Measurements from ENCODE around the gene B4GALT2. TPM values are rescaled to one million over a fixed set of nuclear protein-coding genes. Genes with fewer than 3 reads are reported as not detected.

Gene B4GALT2
- total RNA-seq, 1 donor: 0.63 TPM

DNA sequence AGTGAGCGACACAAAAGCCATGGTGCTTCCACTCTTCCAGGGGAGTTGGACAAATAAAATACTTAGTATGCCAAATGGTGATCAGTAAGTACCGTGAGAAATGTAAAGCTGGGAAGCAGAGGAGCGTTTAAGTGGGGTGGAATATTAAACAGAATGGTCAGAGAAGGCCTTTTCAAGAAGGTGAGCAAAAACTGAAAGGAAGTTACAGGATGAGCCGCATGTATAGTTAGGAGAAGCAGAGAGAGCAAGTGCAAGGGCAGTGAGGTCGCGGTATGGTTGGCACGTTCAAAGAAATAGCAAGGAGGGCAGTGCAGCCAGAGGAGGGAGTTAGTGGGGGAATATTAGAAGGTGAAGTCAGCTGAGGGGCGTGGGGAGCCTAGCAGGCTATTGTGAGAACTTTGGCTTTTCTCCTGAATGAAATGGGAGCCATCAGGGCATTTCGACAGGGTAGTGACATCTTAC is 5.0 kb upstream of the B4GALT2 start:
- no peaks in the 10 kb centered on the region for H3K27me3 ChIP-seq (ENCODE audit: insufficient read depth, low read length)
- H3K9me3 ChIP-seq (ENCODE audit: low read depth, low read length): no peaks in the 10 kb centered on the region
- peaks cover 66% of the 10 kb centered on the region for H3K4me1 ChIP-seq (ENCODE audit: insufficient read depth, low read length)
- H3K4me3 ChIP-seq (ENCODE audit: low read length): peak overlapping the region; percentile 71

DNA sequence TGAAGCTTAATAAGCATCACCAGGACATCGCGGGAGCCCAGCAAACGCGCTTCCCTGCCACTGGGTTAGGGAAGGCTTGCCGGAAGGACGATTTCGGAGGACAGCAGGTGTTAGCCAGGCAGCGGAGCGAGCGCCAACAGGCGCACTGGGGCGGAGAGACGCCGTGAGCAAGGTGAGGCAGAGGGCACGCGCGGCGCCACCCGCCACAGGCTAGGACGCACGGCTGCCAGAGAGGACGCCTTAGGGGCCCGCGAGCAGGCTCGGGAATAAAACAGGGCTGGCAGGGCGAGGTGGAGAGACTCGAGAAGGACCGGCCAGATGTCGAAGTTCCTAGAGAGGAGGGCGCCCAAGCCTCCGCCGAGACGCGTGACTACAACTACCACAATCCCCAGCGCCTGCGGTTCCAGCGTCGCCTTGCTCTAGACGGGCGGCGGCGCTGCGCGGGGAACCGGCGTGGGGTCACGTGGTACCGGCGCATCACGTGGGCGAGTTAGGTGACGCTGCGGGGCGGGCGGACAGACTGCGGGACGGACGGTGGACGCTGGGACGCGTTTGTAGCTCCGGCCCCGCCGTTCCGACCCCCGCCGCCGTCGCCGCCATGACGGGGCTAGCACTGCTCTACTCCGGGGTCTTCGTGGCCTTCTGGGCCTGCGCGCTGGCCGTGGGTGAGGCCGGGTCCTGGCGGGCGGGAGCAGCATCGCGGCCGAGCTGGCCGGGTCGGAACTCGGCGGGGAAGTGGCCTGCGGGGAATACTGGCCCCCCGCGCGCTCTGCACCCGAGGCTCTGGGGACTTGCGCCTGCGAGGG is 4.4 kb upstream of the B4GALT2 start, which contains the start of gene ATP6V0B:
Gene ATP6V0B (plus strand): TSS at position 518 of the 806 bp plus-strand sequence. CDS start 81 bp downstream, at position 599.
- Histone ChIP-seq H3K4me3 (ENCODE audit: low read length) (peak within 1 kb of the TSS; percentile 71), H3K27me3 (ENCODE audit: insufficient read depth, low read length) (no peaks in the 10 kb centered on the region), H3K9me3 (ENCODE audit: low read depth, low read length) (no peaks in the 10 kb centered on the region), H3K4me1 (ENCODE audit: insufficient read depth, low read length) (peaks cover 61% of the 10 kb centered on the region)

DNA sequence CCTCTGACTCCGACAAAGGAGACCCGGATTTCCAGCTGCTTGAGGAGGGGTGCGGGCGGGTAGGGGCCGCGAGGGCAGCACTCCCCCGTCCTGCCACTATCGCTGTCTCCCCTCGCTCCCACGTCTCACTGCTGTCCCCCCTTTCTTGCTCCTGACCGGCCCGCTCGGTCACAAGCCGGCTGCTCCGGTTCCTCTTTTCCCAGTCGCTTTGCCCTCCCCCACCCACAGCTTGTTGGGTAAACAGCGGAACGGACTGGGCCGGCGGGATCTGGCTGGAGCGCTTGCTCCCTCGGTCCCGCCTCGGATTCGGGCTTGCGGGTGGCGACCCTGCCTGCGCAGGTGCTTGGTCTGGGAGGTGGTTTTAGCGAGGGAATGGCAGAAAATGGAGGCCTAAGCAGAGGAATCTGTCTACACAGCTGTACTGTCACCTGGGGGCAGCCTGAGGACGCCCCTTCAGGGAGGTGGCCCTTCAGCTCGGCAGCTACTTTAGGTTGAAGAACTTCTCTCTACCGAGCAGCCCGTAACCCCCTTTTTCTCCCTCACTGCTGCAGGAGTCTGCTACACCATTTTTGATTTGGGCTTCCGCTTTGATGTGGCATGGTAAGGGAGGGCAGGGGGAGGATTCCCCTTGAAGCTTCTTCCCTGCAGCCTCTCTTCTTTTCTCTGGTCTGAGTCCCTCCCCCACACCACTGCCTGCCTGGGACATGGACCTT is 3.6 kb upstream of the B4GALT2 start:
- H3K27me3 ChIP-seq (ENCODE audit: insufficient read depth, low read length): no peaks in the 10 kb centered on the region
- H3K9me3 ChIP-seq (ENCODE audit: low read depth, low read length): no peaks in the 10 kb centered on the region
- H3K4me1 ChIP-seq (ENCODE audit: insufficient read depth, low read length): peaks cover 61% of the 10 kb centered on the region
- peak overlapping the region; percentile 71 for H3K4me3 ChIP-seq (ENCODE audit: low read length)

DNA sequence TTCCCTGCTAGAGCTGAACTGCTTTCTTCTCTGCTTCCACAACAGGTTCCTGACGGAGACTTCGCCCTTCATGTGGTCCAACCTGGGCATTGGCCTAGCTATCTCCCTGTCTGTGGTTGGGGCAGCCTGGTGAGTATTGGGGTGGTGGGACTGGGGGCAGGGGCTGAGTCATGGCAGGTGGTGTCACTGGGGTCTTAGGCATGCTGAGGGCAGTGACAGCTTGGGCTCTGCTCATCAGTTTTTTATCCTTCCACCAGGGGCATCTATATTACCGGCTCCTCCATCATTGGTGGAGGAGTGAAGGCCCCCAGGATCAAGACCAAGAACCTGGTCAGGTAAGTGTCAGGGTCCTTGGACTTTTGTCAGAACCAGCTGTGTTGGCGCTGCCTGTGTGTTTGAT is 3.0 kb upstream of the B4GALT2 start:
- Histone ChIP-seq H3K9me3 (ENCODE audit: low read depth, low read length) (no peaks in the 10 kb centered on the region), H3K4me3 (ENCODE audit: low read length) (peak overlapping the region; percentile 71), H3K4me1 (ENCODE audit: insufficient read depth, low read length) (peaks cover 54% of the 10 kb centered on the region), H3K27me3 (ENCODE audit: insufficient read depth, low read length) (no peaks in the 10 kb centered on the region)

DNA sequence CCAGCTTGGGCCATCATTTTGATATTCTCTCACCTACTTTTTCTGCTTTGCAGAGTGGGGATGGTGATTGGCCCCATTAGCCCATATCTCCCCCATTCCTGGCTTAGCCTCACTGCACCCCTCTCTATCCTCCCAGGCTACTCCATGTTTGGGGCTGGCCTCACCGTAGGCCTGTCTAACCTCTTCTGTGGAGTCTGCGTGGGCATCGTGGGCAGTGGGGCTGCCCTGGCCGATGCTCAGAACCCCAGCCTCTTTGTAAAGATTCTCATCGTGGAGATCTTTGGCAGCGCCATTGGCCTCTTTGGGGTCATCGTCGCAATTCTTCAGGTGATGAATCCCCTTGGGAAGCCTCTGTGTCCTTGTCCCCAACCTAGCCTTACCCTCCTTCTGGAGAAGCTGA is 2.1 kb upstream of the B4GALT2 start:
- peaks cover 50% of the 10 kb centered on the region for H3K4me1 ChIP-seq (ENCODE audit: insufficient read depth, low read length)
- no peaks in the 10 kb centered on the region for H3K27me3 ChIP-seq (ENCODE audit: insufficient read depth, low read length)
- H3K4me3 ChIP-seq (ENCODE audit: low read length): no peak overlapping the region
- H3K9me3 ChIP-seq (ENCODE audit: low read depth, low read length): no peaks in the 10 kb centered on the region

DNA sequence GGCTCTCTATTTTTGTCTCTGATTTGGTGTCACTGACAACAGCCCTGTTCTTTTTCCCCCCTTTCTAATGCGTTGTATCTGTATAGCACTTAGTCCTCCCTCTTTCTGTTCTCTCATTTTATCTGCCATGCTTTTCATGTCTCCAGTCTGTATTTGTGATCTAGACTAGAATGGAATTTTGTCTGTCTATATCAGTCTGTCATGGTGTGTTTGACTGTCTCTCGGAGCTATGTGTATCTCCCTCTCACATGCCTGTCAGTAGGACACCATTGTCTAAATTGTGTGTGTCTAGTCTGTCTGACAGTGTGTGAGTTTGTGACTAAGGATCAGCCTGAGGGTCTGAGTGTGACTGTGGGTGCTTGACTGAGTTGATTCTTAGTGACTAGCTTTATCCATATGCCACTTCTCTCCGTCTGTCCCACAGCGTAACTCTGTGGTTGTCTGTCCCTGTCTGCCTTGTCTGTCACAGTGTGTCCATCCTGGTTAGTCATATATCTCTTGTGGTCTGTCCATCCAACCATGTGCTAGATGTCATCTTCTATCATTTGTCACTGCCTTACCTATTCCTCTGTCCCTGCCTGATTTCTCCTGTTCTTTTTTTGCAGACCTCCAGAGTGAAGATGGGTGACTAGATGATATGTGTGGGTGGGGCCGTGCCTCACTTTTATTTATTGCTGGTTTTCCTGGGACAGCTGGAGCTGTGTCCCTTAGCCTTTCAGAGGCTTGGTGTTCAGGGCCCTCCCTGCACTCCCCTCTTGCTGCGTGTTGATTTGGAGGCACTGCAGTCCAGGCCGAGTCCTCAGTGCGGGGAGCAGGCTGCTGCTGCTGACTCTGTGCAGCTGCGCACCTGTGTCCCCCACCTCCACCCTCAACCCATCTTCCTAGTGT is 1.4 kb upstream of the B4GALT2 start:
- H3K9me3 ChIP-seq (ENCODE audit: low read depth, low read length): no peaks in the 10 kb centered on the region
- no peaks in the 10 kb centered on the region for H3K27me3 ChIP-seq (ENCODE audit: insufficient read depth, low read length)
- no peak overlapping the region for H3K4me3 ChIP-seq (ENCODE audit: low read length)
- H3K4me1 ChIP-seq (ENCODE audit: insufficient read depth, low read length): peaks cover 55% of the 10 kb centered on the region

DNA sequence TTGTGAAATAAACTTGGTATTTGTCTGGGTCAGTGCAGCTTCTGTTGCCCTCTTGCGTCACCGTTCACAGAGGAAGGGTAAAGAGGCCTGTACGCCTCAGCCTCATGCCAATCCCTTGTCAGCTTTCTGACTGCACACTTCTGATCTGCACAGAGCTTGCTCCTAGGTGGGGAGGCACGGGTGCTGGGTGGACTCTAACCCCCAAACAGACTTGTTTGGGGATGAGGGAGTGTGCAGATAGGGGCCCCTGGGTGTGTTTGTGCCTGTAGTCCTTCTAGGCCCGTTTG is 803 bp upstream of the B4GALT2 start:
- Histone ChIP-seq H3K4me3 (ENCODE audit: low read length) (no peak overlapping the region), H3K27me3 (ENCODE audit: insufficient read depth, low read length) (no peaks in the 10 kb centered on the region), H3K4me1 (ENCODE audit: insufficient read depth, low read length) (peaks cover 60% of the 10 kb centered on the region), H3K9me3 (ENCODE audit: low read depth, low read length) (no peaks in the 10 kb centered on the region)

DNA sequence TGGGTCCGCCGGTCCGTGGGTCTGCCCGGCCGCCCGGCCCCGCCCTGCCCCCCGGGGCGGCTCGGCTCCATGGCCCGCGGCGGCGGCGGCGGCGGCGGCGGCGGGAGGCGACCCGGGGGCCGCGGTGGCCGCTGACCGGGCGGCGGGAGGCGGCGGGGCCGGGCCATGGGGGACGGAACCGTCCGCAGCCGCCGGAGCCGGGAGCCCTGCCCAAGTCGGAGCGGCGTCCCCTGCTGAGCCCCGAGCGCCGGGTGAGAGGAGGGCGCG is 184 bp downstream of the B4GALT2 start:
- Histone ChIP-seq H3K4me1 (ENCODE audit: insufficient read depth, low read length) (peaks cover 56% of the 10 kb centered on the region), H3K4me3 (ENCODE audit: low read length) (no peak overlapping the region), H3K9me3 (ENCODE audit: low read depth, low read length) (no peaks in the 10 kb centered on the region), H3K27me3 (ENCODE audit: insufficient read depth, low read length) (no peaks in the 10 kb centered on the region)

DNA sequence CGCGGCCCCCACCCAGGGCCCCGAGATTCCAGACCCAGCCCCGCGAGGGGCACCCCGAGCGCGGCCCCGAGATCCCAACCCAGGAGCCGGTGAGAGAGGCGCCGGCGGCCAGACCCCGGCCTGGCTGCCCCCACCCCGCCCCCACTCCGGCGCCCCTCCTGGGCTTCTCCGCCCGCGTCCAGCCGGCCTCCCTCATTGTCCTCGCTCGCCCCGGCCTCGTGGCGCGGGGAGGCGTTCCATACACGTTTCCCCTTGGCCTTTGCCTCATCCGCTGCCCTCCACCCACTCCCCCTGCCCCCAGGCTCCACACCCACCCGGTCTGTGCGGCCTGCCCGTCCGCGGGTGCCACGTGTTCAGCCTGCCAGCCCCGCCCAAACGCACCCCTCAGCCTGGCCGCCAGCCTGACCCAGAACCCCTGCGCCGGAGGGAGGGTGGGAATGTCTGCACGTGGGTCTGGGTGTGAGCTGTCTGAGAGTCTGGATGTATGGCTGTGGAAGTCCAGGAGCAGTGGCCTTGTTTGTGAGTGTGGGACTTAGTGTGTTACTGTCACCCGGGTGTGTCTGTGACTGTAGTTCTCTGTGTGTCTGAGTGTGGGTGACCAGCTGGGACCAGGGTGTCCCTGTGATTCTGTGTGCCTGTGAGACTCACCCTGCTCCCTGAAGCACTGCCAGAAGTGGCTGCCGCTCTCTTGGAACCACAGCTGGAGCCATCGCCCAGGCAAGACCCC is 681 bp downstream of the B4GALT2 start:
- no peak overlapping the region for H3K4me3 ChIP-seq (ENCODE audit: low read length)
- H3K4me1 ChIP-seq (ENCODE audit: insufficient read depth, low read length): peaks cover 53% of the 10 kb centered on the region
- H3K27me3 ChIP-seq (ENCODE audit: insufficient read depth, low read length): no peaks in the 10 kb centered on the region
- H3K9me3 ChIP-seq (ENCODE audit: low read depth, low read length): no peaks in the 10 kb centered on the region

DNA sequence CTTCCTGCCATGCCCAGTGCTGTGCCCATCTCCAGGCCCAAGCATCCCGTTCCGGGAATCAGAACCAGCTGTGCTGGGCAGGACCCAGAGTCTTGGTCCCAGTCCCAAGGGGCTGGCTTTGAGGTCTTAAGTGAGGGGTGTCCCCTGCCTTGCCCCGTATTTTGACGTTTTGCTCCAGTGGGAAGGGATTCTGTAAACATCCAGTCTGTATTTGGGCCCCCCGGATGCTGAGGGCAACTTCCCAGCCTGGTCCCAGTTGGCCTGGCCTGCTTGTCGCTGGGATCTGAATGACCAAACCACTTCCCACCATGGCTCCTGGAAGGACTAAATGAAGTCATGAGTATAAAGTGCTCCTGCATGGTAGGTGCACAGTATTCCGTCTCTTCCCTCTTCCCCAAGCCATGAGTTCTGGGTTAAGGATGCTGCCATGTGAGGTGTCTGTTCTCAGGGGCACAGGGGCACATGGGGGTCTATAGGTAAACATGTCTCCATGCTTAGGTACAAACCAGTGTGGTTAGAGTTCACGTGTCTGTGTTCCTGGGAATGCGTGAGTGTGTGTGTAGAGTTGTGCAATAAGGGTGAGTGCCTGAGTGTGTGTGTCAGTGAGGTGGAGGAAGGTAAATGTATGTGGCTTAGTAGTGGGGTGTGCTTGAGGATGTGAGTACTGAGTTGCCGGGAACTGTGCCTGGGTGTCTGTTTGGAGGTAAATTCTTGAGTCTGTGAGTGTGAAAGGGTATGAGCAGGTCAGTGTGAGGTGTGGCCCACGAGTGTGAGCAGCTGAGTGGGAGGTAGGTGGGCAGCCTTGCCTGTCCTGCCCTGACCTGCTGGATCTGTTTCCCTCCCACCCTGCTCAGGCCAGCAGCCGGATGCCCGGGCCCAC is 1.5 kb downstream of the B4GALT2 start:
- no peaks in the 10 kb centered on the region for H3K27me3 ChIP-seq (ENCODE audit: insufficient read depth, low read length)
- H3K4me1 ChIP-seq (ENCODE audit: insufficient read depth, low read length): peaks cover 50% of the 10 kb centered on the region
- no peak overlapping the region for H3K4me3 ChIP-seq (ENCODE audit: low read length)
- H3K9me3 ChIP-seq (ENCODE audit: low read depth, low read length): no peaks in the 10 kb centered on the region

DNA sequence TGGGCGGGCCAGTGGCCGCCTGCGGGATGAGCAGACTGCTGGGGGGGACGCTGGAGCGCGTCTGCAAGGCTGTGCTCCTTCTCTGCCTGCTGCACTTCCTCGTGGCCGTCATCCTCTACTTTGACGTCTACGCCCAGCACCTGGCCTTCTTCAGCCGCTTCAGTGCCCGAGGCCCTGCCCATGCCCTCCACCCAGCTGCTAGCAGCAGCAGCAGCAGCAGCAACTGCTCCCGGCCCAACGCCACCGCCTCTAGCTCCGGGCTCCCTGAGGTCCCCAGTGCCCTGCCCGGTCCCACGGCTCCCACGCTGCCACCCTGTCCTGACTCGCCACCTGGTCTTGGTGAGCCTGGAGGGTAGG is 2.1 kb downstream of the B4GALT2 start:
- Histone ChIP-seq H3K4me1 (ENCODE audit: insufficient read depth, low read length) (peaks cover 43% of the 10 kb centered on the region), H3K4me3 (ENCODE audit: low read length) (no peak overlapping the region), H3K27me3 (ENCODE audit: insufficient read depth, low read length) (no peaks in the 10 kb centered on the region), H3K9me3 (ENCODE audit: low read depth, low read length) (no peaks in the 10 kb centered on the region)

DNA sequence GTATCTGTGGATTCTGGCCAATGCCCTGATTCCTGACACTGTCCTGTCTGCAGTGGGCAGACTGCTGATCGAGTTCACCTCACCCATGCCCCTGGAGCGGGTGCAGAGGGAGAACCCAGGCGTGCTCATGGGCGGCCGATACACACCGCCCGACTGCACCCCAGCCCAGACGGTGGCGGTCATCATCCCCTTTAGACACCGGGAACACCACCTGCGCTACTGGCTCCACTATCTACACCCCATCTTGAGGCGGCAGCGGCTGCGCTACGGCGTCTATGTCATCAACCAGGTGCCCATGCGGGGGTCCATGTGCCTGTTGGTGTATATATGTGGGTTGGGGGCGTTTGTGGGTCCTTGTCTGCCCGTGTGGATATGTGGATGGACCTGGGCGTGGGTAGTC is 2.6 kb downstream of the B4GALT2 start:
- Histone ChIP-seq H3K4me1 (ENCODE audit: insufficient read depth, low read length) (peaks cover 38% of the 10 kb centered on the region), H3K4me3 (ENCODE audit: low read length) (no peak overlapping the region), H3K9me3 (ENCODE audit: low read depth, low read length) (no peaks in the 10 kb centered on the region), H3K27me3 (ENCODE audit: insufficient read depth, low read length) (no peaks in the 10 kb centered on the region)

DNA sequence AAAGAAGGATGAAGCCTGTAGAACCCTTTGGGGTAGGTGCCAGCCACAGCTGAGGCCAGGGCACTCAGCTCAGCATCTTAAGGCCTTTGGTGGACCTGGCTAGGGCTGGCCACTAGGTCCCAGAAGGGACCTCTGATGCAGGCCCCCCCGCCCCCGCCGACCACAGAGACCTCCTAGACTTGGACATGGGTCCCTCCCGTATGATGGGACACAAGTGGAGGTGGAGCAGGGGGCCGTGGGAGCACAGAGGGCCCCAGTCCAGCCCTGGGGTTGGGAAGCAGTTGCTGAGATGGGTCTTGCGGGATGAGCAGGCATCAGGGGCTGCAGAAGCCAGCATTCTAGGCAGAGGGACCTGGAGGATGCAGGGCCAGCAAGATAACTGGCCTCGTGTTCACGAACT is 3.2 kb downstream of the B4GALT2 start:
- Histone ChIP-seq H3K4me1 (ENCODE audit: insufficient read depth, low read length) (peaks cover 32% of the 10 kb centered on the region), H3K9me3 (ENCODE audit: low read depth, low read length) (no peaks in the 10 kb centered on the region), H3K27me3 (ENCODE audit: insufficient read depth, low read length) (no peaks in the 10 kb centered on the region), H3K4me3 (ENCODE audit: low read length) (no peak overlapping the region)

DNA sequence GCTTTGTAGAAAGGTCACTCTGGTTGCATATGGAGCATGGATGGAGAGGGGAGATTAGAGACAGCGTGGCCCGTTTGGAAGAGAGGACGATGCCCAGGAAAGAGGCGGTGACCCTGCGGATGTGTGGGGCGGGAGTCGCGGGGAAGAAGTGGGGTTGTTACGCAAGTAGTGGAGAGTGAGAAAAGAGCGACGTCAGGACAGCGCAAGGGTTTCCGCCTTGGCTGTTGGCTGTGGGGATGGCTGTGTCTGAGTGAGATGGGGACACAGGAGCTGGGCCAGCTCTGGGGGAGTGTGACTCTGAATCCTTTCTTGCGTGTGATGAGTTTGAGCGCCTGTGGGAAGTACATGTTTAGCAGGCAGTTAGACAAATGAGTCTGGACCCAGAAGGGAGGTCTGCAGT is 3.8 kb downstream of the B4GALT2 start:
- Histone ChIP-seq H3K4me1 (ENCODE audit: insufficient read depth, low read length) (peaks cover 26% of the 10 kb centered on the region), H3K27me3 (ENCODE audit: insufficient read depth, low read length) (no peaks in the 10 kb centered on the region), H3K4me3 (ENCODE audit: low read length) (no peak overlapping the region), H3K9me3 (ENCODE audit: low read depth, low read length) (no peaks in the 10 kb centered on the region)
